ENCODE results near the gene POLR2E. TPM values are rescaled to one million over a fixed set of nuclear protein-coding genes. Genes with fewer than 3 reads are reported as not detected.

Gene POLR2E
- total and polyA plus RNA-seq, 2 of the 8 experiments (the other 6 are each of a cell fraction or from before 2014, with no cell fraction given) = 281 to 381 TPM

GRCh38 chr19:1141944-1142343 lies 46.8 kb upstream of the POLR2E start:
- WGBS, 2 experiments (ENCODE audit: extremely low coverage in 1 of 2, insufficient coverage in 1 of 2, insufficient read length in 1 of 2, insufficient replicate concordance in 2 of 2, low coverage in 1 of 2, low lambda C conversion rate in 2 of 2, missing lambda C conversion rate in 1 of 2) = 75 to 100% methylated on average over 2 to 5 of the region's 5 CpGs
- Histone ChIP-seq H3K79me1 (ENCODE audit: low read depth, low read length) (peaks cover 2% of the 10 kb centered on the region; the same call in 1 of the 2 replicates), H4K91ac (replicated peaks; ENCODE audit: insufficient read length, low read length) (no peak overlapping the region), H2BK12ac (ENCODE audit: low read depth, low read length) (no peak overlapping the region), H3K27me3 (replicated peaks in 1 of 4; ENCODE audit: control insufficient read depth in 3 of 4, extremely low read depth in 1 of 4, insufficient read depth in 3 of 4, low read length in 3 of 4) (no peaks in the 10 kb centered on the region), H3K23ac (ENCODE audit: insufficient read length) (no peak overlapping the region), H3K9me3 (ENCODE audit: insufficient read depth in 2 of 2, low read depth in 1 of 2, low read length in 1 of 2) (no peaks in the 10 kb centered on the region), H3K27ac (ENCODE audit: low read depth, low read length) (no peak overlapping the region), H4K8ac (ENCODE audit: extremely low read depth, insufficient read depth, low read length) (no peak overlapping the region), H3K9ac (replicated peaks in 1 of 4; ENCODE audit: extremely low read depth in 1 of 4, low read depth in 3 of 4, low read length in 3 of 4) (no peak overlapping the region), H3K23me2 (ENCODE audit: low read depth, low read length) (peaks cover 3% of the 10 kb centered on the region; the same call in 1 of the 2 replicates), H3K4me1 (replicated peaks in 1 of 4; ENCODE audit: control insufficient read depth in 3 of 4, insufficient read depth in 4 of 4, low read length in 3 of 4) (peaks cover 0 to 9% (median 5%) of the 10 kb centered on the region in 4 experiments; a peak in 4 of 7 replicates), H2BK120ac (replicated peaks; ENCODE audit: low read depth, low read length) (no peak overlapping the region), H4K20me1 (replicated peaks in 1 of 2; ENCODE audit: control insufficient read depth in 1 of 2, insufficient read depth in 2 of 2, low read length in 2 of 2) (peaks cover 0 to 4% of the 10 kb centered on the region in 2 experiments), H3K4ac (replicated peaks; ENCODE audit: insufficient read length, low read depth, low read length) (no peak overlapping the region), H2BK20ac (ENCODE audit: low read length) (no peak overlapping the region), H3K4me2 (ENCODE audit: insufficient read depth in 1 of 2, low read depth in 2 of 2, low read length in 2 of 2) (no peak overlapping the region), H2BK5ac (ENCODE audit: low read depth, low read length) (no peak overlapping the region), H2BK15ac (ENCODE audit: low read length) (no peak overlapping the region), H3K14ac (ENCODE audit: insufficient read length) (no peak overlapping the region), H2AFZ (ENCODE audit: low read length) (no peak overlapping the region), H3K4me3 (ENCODE audit: extremely low read depth in 1 of 4, insufficient read depth in 2 of 4, low read depth in 3 of 4, low read length in 4 of 4) (no peak overlapping the region), H3K36me3 (ENCODE audit: control insufficient read depth in 2 of 4, insufficient read depth in 4 of 4, low read length in 3 of 4) (peaks cover 0 to 9% (median 1%) of the 10 kb centered on the region in 4 experiments; a peak in 2 of 8 replicates), H3K56ac (replicated peaks; ENCODE audit: insufficient read length, low read depth, low read length) (no peak overlapping the region), H3K18ac (ENCODE audit: extremely low read depth, low read length) (no peak overlapping the region), H4K5ac (ENCODE audit: insufficient read length, low read depth, low read length) (no peak overlapping the region), H2AK5ac (ENCODE audit: low read depth, low read length) (no peak overlapping the region), H3K79me2 (ENCODE audit: control insufficient read depth in 1 of 2, insufficient read depth in 2 of 2, low read length in 2 of 2) (no peaks in the 10 kb centered on the region)
- POLR2A ChIA-PET (ENCODE audit: partially characterized antibody) = interaction anchor here (0.6 kb wide), 1 partner anchor 21 kb away, joined by 3 read pairs; no protein-coding TSS in a partner anchor
- TF ChIP-seq ATF2 (IDR thresholded peaks at IDR 0.05; ENCODE audit: low read length) (no peak), SP2 (IDR thresholded peaks at IDR 0.05; ENCODE audit: low read length) (no peak), POLR2A (IDR thresholded peaks at IDR 0.05; ENCODE audit: control extremely low read depth in 1 of 2, low read depth in 2 of 2, low read length in 2 of 2) (no peak), POU5F1 (IDR thresholded peaks at IDR 0.05; ENCODE audit: low read depth, low read length) (no peak), CTCF (IDR thresholded peaks at IDR 0.05; ENCODE audit: control extremely low read depth in 1 of 3, insufficient read depth in 1 of 3, low read depth in 1 of 3, low read length in 3 of 3) (no peak), RFX5 (IDR thresholded peaks at IDR 0.05; ENCODE audit: borderline replicate concordance, low read depth, low read length) (no peak), EP300 (IDR thresholded peaks at IDR 0.05; ENCODE audit: borderline replicate concordance in 1 of 2, low read depth in 2 of 2, low read length in 2 of 2) (no peak)
- FAIRE-seq (peak; percentile 98), DNase-seq (ENCODE audit: low read depth in 1 of 2, low spot score in 2 of 2) (no peak)
- CTCF ChIA-PET (ENCODE audit: partially characterized antibody) = no interaction called here
